GM23338 (cell line): Measurements from ENCODE around the gene ATF4. TPM values are rescaled to one million over a fixed set of nuclear protein-coding genes. Genes with fewer than 3 reads are reported as not detected.

Experiments
- ATAC-seq: fragments of 200-7000 bp; cut with Tn5 transposase; 3 replicates; pipeline ENCODE4 v1.9.1; 2020
- DNase-seq: peaks from one replicate; pipeline ENCODE4 v3.0.0-alpha.2; 2015; ENCODE audit warnings: low spot score
- H2AFZ ChIP-seq: fragments of 200-600 bp; sonication (generic); 2 replicates; pipeline ENCODE4 v1.8.0; 2016; ENCODE audit warnings: antibody characterized with exemption, mild to moderate bottlenecking, moderate library complexity
- H3F3A ChIP-seq: fragments of 200-600 bp; sonication (generic); replicated peaks from 2 replicates; pipeline ENCODE4 v1.8.0; 2017; ENCODE audit warnings: antibody characterized with exemption, mixed run types, low read depth
- H3K27ac ChIP-seq: fragments of 200-600 bp; sonication (generic); 2 replicates; pipeline ENCODE4 v1.6.1; 2016; ENCODE audit warnings: low read depth
- H3K27me3 ChIP-seq: fragments of 200-600 bp; sonication (generic); 2 replicates; pipeline ENCODE4 v1.8.0; 2016; ENCODE audit warnings: mild to moderate bottlenecking, mixed run types, moderate library complexity; ENCODE audit not compliant: insufficient read depth
- H3K36me3 ChIP-seq: fragments of 200-600 bp; sonication (generic); 2 replicates; pipeline ENCODE4 v1.8.0; 2016; ENCODE audit warnings: mild to moderate bottlenecking; ENCODE audit not compliant: insufficient read depth
- H3K4me1 ChIP-seq: fragments of 200-600 bp; sonication (generic); 2 replicates; pipeline ENCODE4 v1.8.0; 2016; ENCODE audit warnings: mild to moderate bottlenecking, moderate library complexity; ENCODE audit not compliant: insufficient read depth
- H3K4me2 ChIP-seq: fragments of 200-600 bp; sonication (generic); 2 replicates; pipeline ENCODE4 v1.7.1; 2017; ENCODE audit warnings: mixed run types
- H3K4me3 ChIP-seq: fragments of 200-600 bp; sonication (generic); 2 replicates; pipeline ENCODE4 v1.6.1; 2016; ENCODE audit warnings: mixed run types
- H3K79me2 ChIP-seq: fragments of 200-600 bp; sonication (generic); replicated peaks from 2 replicates; pipeline ENCODE4 v1.8.0; 2017; ENCODE audit warnings: mild to moderate bottlenecking; ENCODE audit not compliant: insufficient read depth
- H3K9me2 ChIP-seq: fragments of 200-600 bp; sonication (generic); 2 replicates; pipeline ENCODE4 v1.8.0; 2017; ENCODE audit not compliant: insufficient read depth
- H4K20me1 ChIP-seq: fragments of 200-600 bp; sonication (generic); replicated peaks from 2 replicates; pipeline ENCODE4 v1.8.0; 2017; ENCODE audit warnings: mild to moderate bottlenecking; ENCODE audit not compliant: insufficient read depth
- H3K27ac Mint-ChIP-seq: 2 replicates; pipeline ENCODE4 v1.8.0; 2020; ENCODE audit warnings: inconsistent platforms, mild to moderate bottlenecking, moderate library complexity, mixed read lengths
- H3K27me3 Mint-ChIP-seq: 3 replicates; pipeline ENCODE4 v1.8.0; 2022; ENCODE audit warnings: low read depth, mild to moderate bottlenecking, moderate library complexity, mixed read lengths, inconsistent platforms; ENCODE audit not compliant: insufficient read depth, poor library complexity
- H3K36me3 Mint-ChIP-seq: 3 replicates; pipeline ENCODE4 v1.8.0; 2021; ENCODE audit warnings: low read depth, mild to moderate bottlenecking, inconsistent platforms, moderate library complexity, mixed read lengths
- H3K4me1 Mint-ChIP-seq: 3 replicates; pipeline ENCODE4 v1.8.0; 2020; ENCODE audit warnings: mild to moderate bottlenecking, inconsistent platforms, mixed read lengths
- H3K4me3 Mint-ChIP-seq: 3 replicates; pipeline ENCODE4 v1.8.0; 2021; ENCODE audit warnings: moderate library complexity, mild to moderate bottlenecking, inconsistent platforms, mixed read lengths
- H3K9me3 Mint-ChIP-seq: 3 replicates; pipeline ENCODE4 v1.8.0; 2020; ENCODE audit warnings: moderate library complexity, mild to moderate bottlenecking, inconsistent platforms, mixed read lengths
- CREB1 ChIP-seq: fragments of 250-450 bp; sonication (Bioruptor Pico); IDR thresholded peaks from 2 replicates; pipeline ENCODE4 v1.5.0; 2020; ENCODE audit warnings: low read depth, mild to moderate bottlenecking, moderate library complexity
- CTCF ChIP-seq, 2 experiments: fragments of 200-600 bp in 1 of 2; sonication (generic) in 1 of 2; conservative IDR thresholded peaks; 2 replicates each; pipeline versions ENCODE4 v1.5.1 to v1.6.1; 2016 to 2017; ENCODE audit warnings: antibody characterized with exemption in 2 of 2, low read depth in 2 of 2, mild to moderate bottlenecking in 2 of 2, moderate library complexity in 1 of 2
- ETS1 ChIP-seq: IDR thresholded peaks from 2 replicates; pipeline ENCODE4 v1.6.1; 2016; ENCODE audit warnings: antibody characterized with exemption
- EZH2 ChIP-seq: fragments of 200-600 bp; sonication (generic); IDR thresholded peaks from one replicate; pipeline ENCODE4 v1.8.0; 2017; ENCODE audit warnings: antibody characterized with exemption, mild to moderate bottlenecking, low read depth; ENCODE audit not compliant: unreplicated experiment
- JUNB ChIP-seq: IDR thresholded peaks from one replicate; pipeline ENCODE4 v1.6.1; 2016; ENCODE audit warnings: antibody characterized with exemption; ENCODE audit not compliant: unreplicated experiment
- NANOG ChIP-seq: IDR thresholded peaks from 2 replicates; pipeline ENCODE4 v1.6.1; 2016; ENCODE audit warnings: antibody characterized with exemption, borderline replicate concordance
- POLR2AphosphoS5 ChIP-seq: IDR thresholded peaks from 2 replicates; pipeline ENCODE4 v1.6.1; 2016; ENCODE audit warnings: antibody characterized with exemption, low read depth
- REST ChIP-seq: IDR thresholded peaks from one replicate; pipeline ENCODE4 v1.6.1; 2018; ENCODE audit warnings: antibody characterized with exemption; ENCODE audit not compliant: unreplicated experiment
- STAT1 ChIP-seq: IDR thresholded peaks from one replicate; pipeline ENCODE4 v1.6.1; 2016; ENCODE audit warnings: antibody characterized with exemption; ENCODE audit not compliant: unreplicated experiment
- ZNF114 ChIP-seq: fragments of 250-450 bp; sonication (Bioruptor Pico); IDR thresholded peaks from 2 replicates; pipeline ENCODE4 v1.5.0; 2020; ENCODE audit warnings: mild to moderate bottlenecking, moderate library complexity
- ZNF331 ChIP-seq: fragments of 250-450 bp; sonication (Bioruptor Pico); IDR thresholded peaks from 2 replicates; pipeline ENCODE4 v1.5.0; 2020; ENCODE audit warnings: low read depth, mild to moderate bottlenecking, moderate library complexity
- polyA plus RNA-seq: library from polyadenylated mRNA; unstranded; fragments of >200 nt; fragmentation: Nextera tagmentation; extraction: Ambion mirVana; gene quantifications from 2 replicates; pipeline ENCODE4 v1.2.1, GENCODE V29; 2016
- total RNA-seq: library from RNA; depleted of rRNA; stranded (reverse); fragments of >200 nt; shearing (Covaris generic); gene quantifications from 2 replicates; pipeline ENCODE4 v1.2.3, GENCODE V29; 2014

ATF4 gene
- total and polyA plus RNA-seq, 2 experiments from 2014 or later: 446 to 553 TPM

- Histone ChIP-seq H3K9me2 (no peaks in the 10 kb centered on the region), H3K4me3 (no peak overlapping the region), H3K4me1 (peaks cover 11% of the 10 kb centered on the region), H3K4me2 (no peak overlapping the region), H3F3A (peaks cover 5% of the 10 kb centered on the region; the same call in 1 of the 2 replicates), H3K27me3 (peaks cover 15% of the 10 kb centered on the region), H3K79me2 (peaks cover 9% of the 10 kb centered on the region), H2AFZ (no peak overlapping the region), H3K27ac (no peak overlapping the region), H3K36me3 (no peaks in the 10 kb centered on the region), H4K20me1 (peaks cover 11% of the 10 kb centered on the region; the same call in 1 of the 2 replicates)
- H3K27me3 Mint-ChIP-seq: peaks cover 51% of the 10 kb centered on the region
- H3K9me3 Mint-ChIP-seq: no peaks in the 10 kb centered on the region; the same call in none of the 3 replicates
- TF ChIP-seq ZNF114 (CRISPR knock-in tag): no peak
- H3K4me1 Mint-ChIP-seq: peaks cover 8% of the 10 kb centered on the region
- no peak overlapping the region for H3K27ac Mint-ChIP-seq
- ATAC-seq (no peak), DNase-seq (no peak)
- H3K36me3 Mint-ChIP-seq: peaks cover 1% of the 10 kb centered on the region; the same call in 2 of the 3 replicates
- no peak overlapping the region for H3K4me3 Mint-ChIP-seq
Measured at GRCh38 chr22:39498368-39498767, 22.0 kb upstream of the ATF4 start.

- H3K4me1 Mint-ChIP-seq: peaks cover 11% of the 10 kb centered on the region
- DNase-seq (no peak), ATAC-seq (no peak)
- Histone ChIP-seq H3K4me3 (no peak overlapping the region), H3K27ac (no peak overlapping the region), H3K4me1 (peaks cover 13% of the 10 kb centered on the region), H3F3A (peaks cover 9% of the 10 kb centered on the region; the same call in 1 of the 2 replicates), H3K9me2 (no peaks in the 10 kb centered on the region), H2AFZ (no peak overlapping the region), H3K79me2 (peaks cover 13% of the 10 kb centered on the region), H3K4me2 (no peak overlapping the region), H3K27me3 (peaks cover 19% of the 10 kb centered on the region), H3K36me3 (no peaks in the 10 kb centered on the region), H4K20me1 (peaks cover 15% of the 10 kb centered on the region)
- H3K36me3 Mint-ChIP-seq: peaks cover 5% of the 10 kb centered on the region; the same call in 2 of the 3 replicates
- TF ChIP-seq ETS1 (no peak), POLR2AphosphoS5 (no peak), ZNF114 (CRISPR knock-in tag) (no peak), CREB1 (CRISPR knock-in tag) (no peak), ZNF331 (CRISPR knock-in tag) (no peak)
- no peaks in the 10 kb centered on the region; the same call in none of the 3 replicates for H3K9me3 Mint-ChIP-seq
- H3K4me3 Mint-ChIP-seq: no peak overlapping the region
- no peak overlapping the region for H3K27ac Mint-ChIP-seq
- peaks cover 49% of the 10 kb centered on the region for H3K27me3 Mint-ChIP-seq
Measured at GRCh38 chr22:39498802-39499201, 21.6 kb upstream of the ATF4 start.

- TF ChIP-seq REST (no peak), NANOG (no peak), EZH2 (no peak), STAT1 (no peak), ZNF331 (CRISPR knock-in tag) (no peak), ETS1 (no peak), CREB1 (CRISPR knock-in tag) (no peak), CTCF (conservative IDR thresholded peaks at IDR 0.05; ENCODE audit: low read depth in 2 of 2) (no peak), JUNB (no peak)
- no peak overlapping the region for H3K4me3 Mint-ChIP-seq
- peaks cover 51% of the 10 kb centered on the region for H3K27me3 Mint-ChIP-seq
Measured at GRCh38 chr22:39500101-39500500, 20.3 kb upstream of the ATF4 start.

More at GRCh38 chr22:39500101-39500500, 20.3 kb upstream of the ATF4 start:
- no peak overlapping the region for H3K27ac Mint-ChIP-seq
- peaks cover 11% of the 10 kb centered on the region for H3K4me1 Mint-ChIP-seq
- Histone ChIP-seq H3K27me3 (peaks cover 20% of the 10 kb centered on the region), H3K4me2 (no peak overlapping the region), H3K27ac (no peak overlapping the region), H4K20me1 (peaks cover 25% of the 10 kb centered on the region), H3K4me3 (no peak overlapping the region), H3F3A (peaks cover 10% of the 10 kb centered on the region; the same call in 1 of the 2 replicates), H2AFZ (no peak overlapping the region), H3K79me2 (peaks cover 21% of the 10 kb centered on the region), H3K9me2 (no peaks in the 10 kb centered on the region), H3K36me3 (peaks cover 5% of the 10 kb centered on the region; the same call in 1 of the 2 replicates), H3K4me1 (peaks cover 13% of the 10 kb centered on the region)
- no peak for ATAC-seq
- no peaks in the 10 kb centered on the region; the same call in none of the 3 replicates for H3K9me3 Mint-ChIP-seq
- H3K36me3 Mint-ChIP-seq: peaks cover 14% of the 10 kb centered on the region
- no peak for DNase-seq
